Measurements from ENCODE around the gene PABPN1L.

DNA sequence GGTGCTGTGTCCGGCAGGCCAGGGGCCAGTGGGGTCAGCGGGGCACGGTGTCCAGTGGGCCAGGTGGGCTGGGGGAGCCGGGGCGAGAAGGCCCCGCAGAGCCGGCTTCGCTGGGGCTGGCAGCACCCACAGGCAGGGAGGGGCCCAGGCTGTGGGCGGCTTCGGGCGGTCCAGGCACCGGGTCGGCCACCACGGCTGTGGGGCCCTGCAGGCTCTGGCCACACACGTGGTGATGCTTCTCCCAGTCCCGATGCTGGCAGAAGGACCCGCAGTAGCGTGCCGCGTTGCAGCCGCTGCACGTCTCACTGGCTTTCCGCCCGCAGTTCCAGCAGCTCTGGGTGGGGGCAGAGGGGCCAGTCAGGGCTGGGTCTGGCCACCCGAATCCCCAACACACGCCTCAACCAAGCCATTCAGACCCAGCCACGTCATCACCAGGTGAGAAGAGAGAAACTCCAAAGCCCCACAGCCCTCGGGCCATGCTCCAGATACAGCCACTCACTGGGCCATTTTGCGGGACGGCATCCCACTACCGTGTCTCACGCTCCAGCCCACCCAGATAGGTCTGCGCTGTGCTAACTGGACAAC is 10.6 kb upstream of the PABPN1L start:
- TF ChIP-seq, protein P1, sequence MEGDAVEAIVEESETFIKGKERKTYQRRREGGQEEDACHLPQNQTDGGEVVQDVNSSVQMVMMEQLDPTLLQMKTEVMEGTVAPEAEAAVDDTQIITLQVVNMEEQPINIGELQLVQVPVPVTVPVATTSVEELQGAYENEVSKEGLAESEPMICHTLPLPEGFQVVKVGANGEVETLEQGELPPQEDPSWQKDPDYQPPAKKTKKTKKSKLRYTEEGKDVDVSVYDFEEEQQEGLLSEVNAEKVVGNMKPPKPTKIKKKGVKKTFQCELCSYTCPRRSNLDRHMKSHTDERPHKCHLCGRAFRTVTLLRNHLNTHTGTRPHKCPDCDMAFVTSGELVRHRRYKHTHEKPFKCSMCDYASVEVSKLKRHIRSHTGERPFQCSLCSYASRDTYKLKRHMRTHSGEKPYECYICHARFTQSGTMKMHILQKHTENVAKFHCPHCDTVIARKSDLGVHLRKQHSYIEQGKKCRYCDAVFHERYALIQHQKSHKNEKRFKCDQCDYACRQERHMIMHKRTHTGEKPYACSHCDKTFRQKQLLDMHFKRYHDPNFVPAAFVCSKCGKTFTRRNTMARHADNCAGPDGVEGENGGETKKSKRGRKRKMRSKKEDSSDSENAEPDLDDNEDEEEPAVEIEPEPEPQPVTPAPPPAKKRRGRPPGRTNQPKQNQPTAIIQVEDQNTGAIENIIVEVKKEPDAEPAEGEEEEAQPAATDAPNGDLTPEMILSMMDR (IDR thresholded peaks at IDR 0.05; ENCODE audit: insufficient read depth, low read depth, low read length), result no peak
- no peak for TF ChIP-seq EZH2 (IDR thresholded peaks at IDR 0.05; ENCODE audit: insufficient read depth, low read length)

Data from astrocyte (in vitro differentiated cells and primary cell).